ENCODE measurements around the gene C6orf89. TPM values are rescaled to one million over a fixed set of nuclear protein-coding genes. Genes with fewer than 3 reads are reported as not detected.

The C6orf89 gene
- 10 to 100 TPM; 18.8 to 25.1 (median 21.5) TPM for polyA plus RNA-seq

- no peak within 1 kb of the TSS for H3K27ac ChIP-seq (ENCODE audit: low read depth, low read length)
- WGBS, 3 donors: 2 to 3% (median 3%) methylated on average over 46 to 48 of the region's 48 CpGs
Measured at GRCh38 chr6:36885461-36886401, at the start of gene C6orf89. TSS of gene C6orf89 (plus strand) at chr6:36885952. CDS start at chr6:36899445, 13,493 bp downstream.

GRCh38 chr6:36836111-36837021 is 49.4 kb upstream of the C6orf89 start:
- H3K27ac ChIP-seq (ENCODE audit: low read depth, low read length): no peak overlapping the region
- WGBS, 3 donors: 83 to 90% (median 88%) methylated on average over 3 of the region's 3 CpGs

GRCh38 chr6:36837022-36837339 is 48.8 kb upstream of the C6orf89 start:
- WGBS, 3 donors: 89 to 91% (median 89%) methylated on average over 2 of the region's 2 CpGs
- no peak overlapping the region for H3K27ac ChIP-seq (ENCODE audit: low read depth, low read length)

GRCh38 chr6:36837686-36838085 is 48.1 kb upstream of the C6orf89 start:
- H3K27ac ChIP-seq (ENCODE audit: low read depth, low read length): no peak overlapping the region
- WGBS, 3 donors: 96 to 97% (median 97%) methylated on average over 6 of the region's 6 CpGs

GRCh38 chr6:36838896-36839748 is 46.6 kb upstream of the C6orf89 start, which contains the start of gene CPNE5:
TSS of gene CPNE5 (minus strand) at chr6:36839444. CDS start at chr6:36839377, 67 bp downstream.
- no peak within 1 kb of the TSS for H3K27ac ChIP-seq (ENCODE audit: low read depth, low read length)
- WGBS, 3 donors: 8 to 19% (median 11%) methylated on average over 51 to 57 of the region's 57 CpGs

GRCh38 chr6:36839749-36840431 is 45.9 kb upstream of the C6orf89 start:
- 0 to 2% (median 1%) methylated on average over 33 to 70 of the region's 70 CpGs for WGBS, 3 donors
- H3K27ac ChIP-seq (ENCODE audit: low read depth, low read length): no peak overlapping the region

GRCh38 chr6:36840432-36841403 is 45.0 kb upstream of the C6orf89 start:
- 15 to 22% (median 17%) methylated on average over 31 to 44 of the region's 44 CpGs for WGBS, 3 donors
- H3K27ac ChIP-seq (ENCODE audit: low read depth, low read length): no peak overlapping the region

GRCh38 chr6:36841756-36842155 is 44.0 kb upstream of the C6orf89 start:
- H3K27ac ChIP-seq (ENCODE audit: low read depth, low read length): no peak overlapping the region
- WGBS, 3 donors: 87 to 92% (median 90%) methylated on average over 2 of the region's 2 CpGs

GRCh38 chr6:36843170-36843569 is 42.6 kb upstream of the C6orf89 start:
- no peak overlapping the region for H3K27ac ChIP-seq (ENCODE audit: low read depth, low read length)
- 92 to 98% (median 95%) methylated on average over 4 of the region's 4 CpGs for WGBS, 3 donors

- WGBS, 3 donors: 76 to 80% (median 79%) methylated on average over 19 of the region's 19 CpGs
- H3K27ac ChIP-seq (ENCODE audit: low read depth, low read length): no peak overlapping the region
Measured at GRCh38 chr6:36844232-36845170, 41.3 kb upstream of the C6orf89 start.

GRCh38 chr6:36845233-36845632 is 40.5 kb upstream of the C6orf89 start:
- H3K27ac ChIP-seq (ENCODE audit: low read depth, low read length): no peak overlapping the region
- WGBS, 3 donors: 73 to 99% (median 97%) methylated on average over 4 of the region's 4 CpGs

GRCh38 chr6:36847152-36847551 is 38.6 kb upstream of the C6orf89 start:
- WGBS, 3 donors: 96 to 100% (median 100%) methylated on average over 4 of the region's 4 CpGs
- H3K27ac ChIP-seq (ENCODE audit: low read depth, low read length): no peak overlapping the region

- no peak overlapping the region for H3K27ac ChIP-seq (ENCODE audit: low read depth, low read length)
- WGBS, 3 donors: 94 to 98% (median 96%) methylated on average over 6 of the region's 6 CpGs
Measured at GRCh38 chr6:36847991-36848390, 37.8 kb upstream of the C6orf89 start.

- 15 to 39% (median 24%) methylated on average over 26 of the region's 26 CpGs for WGBS, 3 donors
- H3K27ac ChIP-seq (ENCODE audit: low read depth, low read length): no peak overlapping the region
Measured at GRCh38 chr6:36848658-36849441, 36.9 kb upstream of the C6orf89 start.

- no peak overlapping the region for H3K27ac ChIP-seq (ENCODE audit: low read depth, low read length)
- WGBS, 3 donors: 68 to 93% (median 72%) methylated on average over 9 of the region's 9 CpGs
Measured at GRCh38 chr6:36850021-36850420, 35.7 kb upstream of the C6orf89 start.

Data from adipose tissue (tissue), 3 donors.